Activated CD4-positive, alpha-beta T cell treated with anti-CD3 and anti-CD28 coated beads, Interleukin-2, amount 50 U/mL, for 16 hours (primary cell): ENCODE measurements around the gene WNT3A.

ENCODE experiments used
- DNase-seq: peaks from one replicate; pipeline ENCODE4 v3.0.0-alpha.2; 2020

WNT3A gene

DNA sequence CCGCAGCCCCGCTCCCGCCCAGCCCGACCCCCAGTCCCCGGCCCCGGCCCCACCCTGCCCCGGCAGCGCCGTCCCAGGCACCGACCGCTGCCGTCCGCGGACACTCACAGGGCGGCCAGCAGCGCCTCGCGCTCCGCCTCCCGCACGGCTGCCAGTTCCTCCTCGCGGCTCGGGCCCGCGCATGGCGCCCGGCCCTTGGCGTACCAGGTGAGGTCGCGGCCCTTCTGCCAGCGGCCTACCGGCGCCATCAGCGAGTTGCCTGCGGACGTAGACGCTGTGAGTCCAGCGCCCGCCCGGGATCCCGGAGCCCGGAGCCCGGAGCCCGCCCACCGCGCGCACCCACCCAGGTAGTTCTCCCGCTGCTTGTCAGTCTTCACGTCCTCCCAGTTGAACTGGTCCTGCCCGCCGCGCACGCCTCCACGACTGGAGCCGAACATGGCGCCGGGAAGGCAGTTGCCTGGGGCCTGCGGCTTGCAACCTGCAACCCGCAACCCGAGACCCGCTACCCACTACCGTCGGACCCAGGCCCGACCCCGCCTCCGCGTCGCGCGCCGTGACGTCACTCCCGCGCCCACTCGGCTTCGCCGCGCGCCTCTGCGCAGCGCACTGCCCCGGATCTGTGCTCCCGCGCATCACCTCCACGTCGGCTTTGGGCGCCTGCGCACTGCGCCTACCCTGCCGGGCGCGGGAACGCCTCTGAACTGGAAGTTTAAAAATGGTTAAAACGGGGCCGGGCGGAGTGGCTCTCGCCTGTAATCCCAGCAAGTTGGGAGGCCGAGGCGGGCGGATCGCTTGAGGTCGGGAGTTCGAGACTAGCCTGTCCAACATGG lies 96.2 kb downstream of the WNT3A start, which contains the start of gene C1orf35:
Gene C1orf35, minus strand, starts transcription at position 535 of the 830 bp plus-strand sequence. Its CDS starts 98 bp downstream, at position 437.
- DNase-seq = peak; percentile 96

- no peak for DNase-seq
These were observed 97.9 kb downstream of the WNT3A start for GRCh38 chr1:228104526-228105269.

- no peak for DNase-seq
These were observed 98.6 kb downstream of the WNT3A start for GRCh38 chr1:228105270-228105995.

GRCh38 chr1:228105996-228106799 lies 99.4 kb downstream of the WNT3A start:
- no peak for DNase-seq

DNA sequence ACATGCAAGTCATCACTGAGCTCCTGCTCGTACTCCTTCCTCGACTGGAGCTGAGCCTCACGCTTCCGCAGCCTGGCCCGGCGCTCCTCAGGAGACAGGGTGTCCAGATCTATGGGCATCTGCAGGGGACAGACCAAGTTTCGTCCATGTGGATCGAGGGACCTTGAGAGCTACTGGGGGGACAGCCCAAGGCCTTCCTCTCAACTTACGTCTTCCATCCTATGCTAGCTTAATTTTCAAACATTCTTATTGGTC lies 99.9 kb downstream of the WNT3A start:
- DNase-seq = no peak

- DNase-seq = no peak
These were observed 100.8 kb downstream of the WNT3A start for GRCh38 chr1:228107636-228108035.

- no peak for DNase-seq
These were observed 101.4 kb downstream of the WNT3A start for GRCh38 chr1:228108055-228108690.

- no peak for DNase-seq
These were observed 101.9 kb downstream of the WNT3A start for GRCh38 chr1:228108742-228109072.

GRCh38 chr1:228109073-228109961 lies 102.5 kb downstream of the WNT3A start, which contains the start of gene MRPL55:
MRPL55 (minus strand) TSS chr1:228109299; CDS start chr1:228108260, 1,039 bp downstream.
- DNase-seq = peak; percentile 98

- DNase-seq = no peak
These were observed 103.2 kb downstream of the WNT3A start for GRCh38 chr1:228109962-228110488.

DNA sequence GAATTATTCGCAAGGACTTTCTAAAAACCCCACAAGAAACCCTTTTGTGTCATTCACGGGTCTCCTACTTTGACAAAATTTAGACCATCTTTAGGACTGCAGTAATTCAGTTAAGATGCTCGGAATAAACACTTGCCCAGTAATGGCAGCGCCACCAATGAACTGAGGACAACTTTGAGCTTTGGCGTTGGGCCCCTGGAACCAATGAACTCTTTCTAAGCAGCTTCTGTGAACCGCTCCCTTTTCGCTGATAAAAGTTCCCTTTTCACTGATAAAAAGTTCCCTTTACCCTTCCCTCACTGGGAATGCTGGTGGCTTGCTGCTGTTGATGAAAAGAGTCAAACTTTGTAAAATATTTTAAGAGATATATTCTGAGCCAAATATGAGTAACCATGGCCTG lies 103.8 kb downstream of the WNT3A start:
- DNase-seq = no peak
